SK-N-MC (cell line): ENCODE measurements around the gene EIF1.

ENCODE experiments used
- EZH2 ChIP-seq: fragments of 200-600 bp; sonication (generic); IDR thresholded peaks from one replicate; pipeline ENCODE4 v1.6.1; 2017; ENCODE audit warnings: antibody characterized with exemption
- POLR2AphosphoS5 ChIP-seq: IDR thresholded peaks from 2 replicates; pipeline ENCODE4 v1.6.1; 2012; ENCODE audit warnings: mild to moderate bottlenecking, low read depth, low read length, borderline replicate concordance

- TF ChIP-seq POLR2AphosphoS5 (no peak), EZH2 (no peak)
Observed at GRCh38 chr17:41722231-41722630, 33.5 kb downstream of the EIF1 start.
